HUES48 (cell line): ENCODE results near the gene HTR6.
"Not testable (repeated sequence)": the region's sequence is repeated elsewhere in the genome, so short reads cannot be mapped to it uniquely, and the experiment has no call there.

Experiments used
- H3K27ac ChIP-seq: one replicate; pipeline ENCODE4 v1.7.0; 2013; ENCODE audit warnings: low read depth, low read length, inconsistent platforms
- H3K27me3 ChIP-seq: 2 replicates; pipeline ENCODE4 v1.6.1; 2013; ENCODE audit warnings: mild to moderate bottlenecking, low read length; ENCODE audit not compliant: control insufficient read depth, insufficient read depth
- H3K36me3 ChIP-seq: 2 replicates; pipeline ENCODE4 v1.6.1; 2013; ENCODE audit warnings: low read length; ENCODE audit not compliant: control insufficient read depth, insufficient read depth
- H3K4me1 ChIP-seq: 2 replicates; pipeline ENCODE4 v1.6.1; 2013; ENCODE audit warnings: mild to moderate bottlenecking, low read length; ENCODE audit not compliant: control insufficient read depth, insufficient read depth
- H3K4me3 ChIP-seq: 2 replicates; pipeline ENCODE4 v1.5.1; 2013; ENCODE audit warnings: mild to moderate bottlenecking, low read depth, low read length
- H3K9ac ChIP-seq: 2 replicates; pipeline ENCODE4 v1.6.1; 2013; ENCODE audit warnings: mild to moderate bottlenecking, low read depth, low read length, moderate library complexity
- H3K9me3 ChIP-seq: 2 replicates; pipeline ENCODE4 v1.6.1; 2013; ENCODE audit warnings: low read length; ENCODE audit not compliant: control insufficient read depth, insufficient read depth

Gene HTR6

DNA sequence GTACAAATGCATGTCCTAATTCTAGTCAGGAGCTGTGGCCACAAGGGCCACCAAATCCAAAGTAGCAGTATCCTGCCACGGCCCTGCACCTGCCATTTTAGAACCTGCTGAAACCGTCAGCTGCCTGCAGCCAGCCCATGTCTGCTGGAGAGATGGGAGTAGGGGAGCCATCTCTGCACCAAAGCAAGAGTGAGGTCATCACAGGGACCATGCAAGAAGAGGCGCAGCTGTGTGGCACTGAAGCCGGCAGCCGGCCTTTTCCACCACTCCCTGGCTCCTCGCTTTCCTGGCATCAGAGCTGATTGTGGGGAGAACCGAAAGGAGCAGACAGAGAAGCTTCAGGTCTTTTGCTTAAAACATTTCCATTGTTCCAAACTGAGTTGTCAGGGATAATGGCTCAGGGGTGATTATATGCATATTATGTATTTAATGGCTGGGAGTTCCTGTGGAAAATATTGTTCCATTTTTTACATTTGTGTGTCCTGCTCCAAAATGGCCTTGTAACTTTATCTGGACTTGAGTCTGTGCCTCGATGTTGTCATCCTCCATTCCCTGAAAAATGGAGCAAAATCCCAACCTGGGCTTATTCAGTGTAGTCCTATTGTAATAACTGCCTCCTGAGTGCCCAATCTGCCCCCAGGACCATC is 39.3 kb upstream of the HTR6 start:
- peaks cover 42% of the 10 kb centered on the region for H3K36me3 ChIP-seq
- H3K9me3 ChIP-seq = no peaks in the 10 kb centered on the region
- H3K9ac ChIP-seq = no peak overlapping the region
- no peak overlapping the region for H3K27ac ChIP-seq
- peaks cover 16% of the 10 kb centered on the region for H3K4me1 ChIP-seq
- no peak overlapping the region for H3K4me3 ChIP-seq
- H3K27me3 ChIP-seq = no peaks in the 10 kb centered on the region

DNA sequence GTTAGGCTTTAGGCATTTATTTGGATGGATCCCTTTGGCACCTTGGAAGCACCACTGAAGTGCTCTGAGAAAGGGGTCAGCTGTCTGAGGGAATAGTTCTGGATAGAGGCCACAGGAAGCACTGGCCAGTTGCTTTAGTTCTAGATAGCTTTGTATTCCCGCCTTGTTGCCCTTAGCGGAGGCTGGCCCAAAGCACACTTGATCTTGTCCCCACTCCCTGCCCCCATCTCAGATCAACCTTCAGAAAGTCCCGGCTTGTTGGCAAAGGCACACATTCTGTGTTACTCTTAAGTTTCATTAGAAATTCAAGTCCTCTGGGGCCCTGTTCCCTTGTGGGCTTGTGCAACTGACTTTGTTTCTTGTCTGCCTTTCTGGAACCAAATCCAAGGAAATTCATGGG is 35.8 kb upstream of the HTR6 start:
- peaks cover 14% of the 10 kb centered on the region; the same call in 1 of the 2 replicates for H3K4me1 ChIP-seq
- no peak overlapping the region for H3K4me3 ChIP-seq
- H3K9ac ChIP-seq = no peak overlapping the region
- peak overlapping the region; percentile 34 for H3K27ac ChIP-seq
- H3K36me3 ChIP-seq = peaks cover 35% of the 10 kb centered on the region
- H3K9me3 ChIP-seq = no peaks in the 10 kb centered on the region
- no peaks in the 10 kb centered on the region for H3K27me3 ChIP-seq

- Histone ChIP-seq H3K4me3 (no peak overlapping the region), H3K9me3 (no peaks in the 10 kb centered on the region), H3K27me3 (no peaks in the 10 kb centered on the region), H3K36me3 (peaks cover 35% of the 10 kb centered on the region), H3K27ac (peak overlapping the region; percentile 34), H3K9ac (no peak overlapping the region), H3K4me1 (peaks cover 14% of the 10 kb centered on the region; the same call in 1 of the 2 replicates)
Observed at GRCh38 chr1:19629357-19629756, 35.3 kb upstream of the HTR6 start.

DNA sequence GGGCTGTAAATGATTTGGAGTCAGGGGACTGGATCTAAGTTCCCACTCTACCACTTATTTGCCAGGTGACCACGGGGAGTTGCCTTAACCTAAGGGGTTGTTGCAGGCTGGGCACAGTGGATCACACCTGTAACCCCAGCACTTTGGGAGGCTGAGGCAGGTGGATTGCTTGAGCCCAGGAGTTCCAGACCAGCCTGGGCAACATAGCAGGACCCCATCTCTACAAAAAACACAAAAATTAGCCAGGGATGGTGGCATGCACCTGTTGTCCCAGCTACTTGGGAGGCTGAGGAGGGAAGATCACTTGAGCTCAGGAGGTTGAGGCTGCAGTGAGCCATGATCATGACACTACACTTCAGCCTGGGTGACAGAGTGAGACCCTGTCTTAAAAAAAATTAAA is 34.5 kb upstream of the HTR6 start:
- H3K36me3 ChIP-seq = peaks cover 27% of the 10 kb centered on the region
- H3K9ac ChIP-seq, H3K9me3 ChIP-seq, H3K4me3 ChIP-seq, H3K27ac ChIP-seq, H3K27me3 ChIP-seq: not testable (repeated sequence)
- H3K4me1 ChIP-seq = peaks cover 14% of the 10 kb centered on the region; the same call in 1 of the 2 replicates

GRCh38 chr1:19630720-19631395 is 33.8 kb upstream of the HTR6 start:
- H3K9ac ChIP-seq = no peak overlapping the region
- no peaks in the 10 kb centered on the region for H3K9me3 ChIP-seq
- no peak overlapping the region for H3K4me3 ChIP-seq
- H3K27ac ChIP-seq = no peak overlapping the region
- H3K27me3 ChIP-seq = no peaks in the 10 kb centered on the region
- peaks cover 20% of the 10 kb centered on the region for H3K36me3 ChIP-seq
- H3K4me1 ChIP-seq = peaks cover 14% of the 10 kb centered on the region; the same call in 1 of the 2 replicates

GRCh38 chr1:19632211-19632610 is 32.5 kb upstream of the HTR6 start:
- Histone ChIP-seq H3K9ac (no peak overlapping the region), H3K4me3 (no peak overlapping the region), H3K9me3 (no peaks in the 10 kb centered on the region), H3K4me1 (peaks cover 14% of the 10 kb centered on the region; the same call in 1 of the 2 replicates), H3K27ac (no peak overlapping the region), H3K36me3 (peaks cover 7% of the 10 kb centered on the region), H3K27me3 (no peaks in the 10 kb centered on the region)

- Histone ChIP-seq H3K27ac (no peak overlapping the region), H3K9me3 (no peaks in the 10 kb centered on the region), H3K36me3 (no peaks in the 10 kb centered on the region), H3K4me1 (peaks cover 14% of the 10 kb centered on the region; the same call in 1 of the 2 replicates), H3K9ac (no peak overlapping the region), H3K27me3 (no peaks in the 10 kb centered on the region), H3K4me3 (no peak overlapping the region)
Observed at GRCh38 chr1:19633106-19633505, 31.6 kb upstream of the HTR6 start.

DNA sequence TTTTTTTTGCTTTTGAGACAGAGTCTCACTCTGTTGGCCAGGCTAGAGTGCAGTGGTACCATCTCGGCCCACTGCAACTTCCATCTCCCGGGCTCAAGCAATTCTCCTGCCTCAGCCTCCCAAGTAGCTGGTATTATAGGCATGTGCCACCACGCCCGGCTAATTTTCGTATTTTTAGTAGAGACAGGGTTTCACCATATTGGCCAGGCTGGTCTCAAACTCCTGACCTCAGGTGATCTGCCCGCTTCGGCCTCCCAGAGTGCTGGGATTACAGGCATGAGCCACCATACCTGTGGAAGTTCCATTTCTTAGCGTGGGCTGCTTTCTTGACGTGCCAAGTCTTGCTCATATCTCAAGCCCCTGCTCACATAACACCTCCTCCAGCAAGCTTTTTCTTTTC is 29.6 kb upstream of the HTR6 start:
- not testable (repeated sequence) for H3K9ac ChIP-seq

GRCh38 chr1:19635646-19636045 is 29.0 kb upstream of the HTR6 start:
- no peaks in the 10 kb centered on the region for H3K36me3 ChIP-seq
- no peaks in the 10 kb centered on the region for H3K27me3 ChIP-seq
- no peak overlapping the region for H3K4me3 ChIP-seq
- peaks cover 6% of the 10 kb centered on the region for H3K4me1 ChIP-seq
- no peaks in the 10 kb centered on the region for H3K9me3 ChIP-seq
- H3K9ac ChIP-seq = no peak overlapping the region
- H3K27ac ChIP-seq = no peak overlapping the region

More for the DNA sequence above, 29.6 kb upstream of the HTR6 start:
- H3K4me3 ChIP-seq, H3K27me3 ChIP-seq, H3K36me3 ChIP-seq, H3K4me1 ChIP-seq, H3K27ac ChIP-seq, H3K9me3 ChIP-seq: not testable (repeated sequence)

DNA sequence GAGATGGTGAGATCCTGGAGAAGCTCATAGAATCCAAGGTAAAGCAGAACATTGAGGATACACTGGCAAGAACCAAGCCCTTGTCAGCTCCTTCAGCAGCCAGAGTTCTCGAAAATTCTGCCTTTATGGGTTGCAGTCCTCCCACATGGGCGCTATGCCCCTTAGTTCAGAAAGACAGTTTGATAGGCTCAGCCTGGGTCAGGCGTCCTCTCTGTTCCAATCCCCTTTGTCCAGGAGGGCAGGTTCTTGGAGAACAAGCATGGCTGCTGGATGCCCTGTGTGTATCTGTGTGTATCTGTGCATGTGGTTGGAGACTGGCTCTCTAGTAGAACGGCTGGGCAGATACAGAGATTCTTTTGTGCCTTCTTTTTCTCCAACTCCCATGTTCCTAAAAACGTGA is 28.6 kb upstream of the HTR6 start:
- Histone ChIP-seq H3K27ac (no peak overlapping the region), H3K4me3 (no peak overlapping the region), H3K27me3 (no peaks in the 10 kb centered on the region), H3K4me1 (peaks cover 10% of the 10 kb centered on the region), H3K9me3 (no peaks in the 10 kb centered on the region), H3K36me3 (no peaks in the 10 kb centered on the region), H3K9ac (no peak overlapping the region)

- not testable (repeated sequence) for H3K9ac ChIP-seq, H3K9me3 ChIP-seq, H3K27me3 ChIP-seq, H3K27ac ChIP-seq, H3K36me3 ChIP-seq, H3K4me3 ChIP-seq
- H3K4me1 ChIP-seq = peaks cover 12% of the 10 kb centered on the region
Observed at GRCh38 chr1:19636749-19637148, 27.9 kb upstream of the HTR6 start.
